H54 (cell line): ENCODE results near the gene TP53INP2.

Experiments used
- DNase-seq: peaks from one replicate; pipeline ENCODE4 v3.0.0; 2011; ENCODE audit warnings: low spot score, mixed read lengths; ENCODE audit not compliant: insufficient read length
- FAIRE-seq: peaks from 3 replicates; lab custom pipeline; 2011; peaks lifted over from hg19 to GRCh38; lab: Jason Lieb, UNC
- POLR2A ChIP-seq: IDR thresholded peaks from 2 replicates; pipeline ENCODE4 v1.6.1; 2011; ENCODE audit warnings: low read depth, mild to moderate bottlenecking, low read length

The TP53INP2 gene

GRCh38 chr20:34762031-34762555 lies 57.9 kb downstream of the TP53INP2 start:
- no peak for FAIRE-seq
- no peak for DNase-seq
- TF ChIP-seq POLR2A, result no peak
